WTC11 (cell line): ENCODE measurements around the gene TSHZ3. TPM values are rescaled to one million over a fixed set of nuclear protein-coding genes. Genes with fewer than 3 reads are reported as not detected.

ENCODE experiments used
- ATAC-seq: fragments of 200-7000 bp; cut with Tn5 transposase; 2 replicates; pipeline ENCODE4 v1.10.0; 2021; ENCODE audit warnings: mild to moderate bottlenecking, moderate library complexity
- CTCF ChIA-PET: fragments of 300-600 bp; sonication (Branson Sonifier 250); formaldehyde crosslinking; loops from one replicate; lab custom pipeline; 2021; ENCODE audit warnings: antibody characterized with exemption; lab: Charles Lee
- POLR2A ChIA-PET: fragments of 350-600 bp; sonication (Branson Sonifier 250); formaldehyde crosslinking; loops from one replicate; lab custom pipeline; 2021; ENCODE audit warnings: antibody characterized with exemption; lab: Charles Lee
- DNase-seq: peaks from one replicate; pipeline ENCODE4 v3.0.0; 2021; ENCODE audit warnings: low spot score
- H3K27ac Mint-ChIP-seq: 2 replicates; pipeline ENCODE4 v1.8.0; 2021; ENCODE audit warnings: mixed read lengths
- H3K27me3 Mint-ChIP-seq: 2 replicates; pipeline ENCODE4 v1.8.0; 2021; ENCODE audit warnings: low read depth, mild to moderate bottlenecking, moderate library complexity, mixed read lengths
- H3K36me3 Mint-ChIP-seq: 2 replicates; pipeline ENCODE4 v1.8.0; 2021; ENCODE audit warnings: mixed read lengths
- H3K4me1 Mint-ChIP-seq: 2 replicates; pipeline ENCODE4 v1.8.0; 2022; ENCODE audit warnings: mixed read lengths
- H3K4me3 Mint-ChIP-seq: 2 replicates; pipeline ENCODE4 v1.8.0; 2021; ENCODE audit warnings: mild to moderate bottlenecking, moderate library complexity, mixed read lengths
- H3K9me3 Mint-ChIP-seq: 2 replicates; pipeline ENCODE4 v1.8.0; 2021; ENCODE audit warnings: mixed read lengths
- MLX ChIP-seq: sonication (generic); formaldehyde crosslinking; IDR thresholded peaks from 2 replicates; pipeline ENCODE4 v1.8.1; 2023; ENCODE audit warnings: mild to moderate bottlenecking, missing genetic modification reagents, moderate library complexity
- NFATC4 ChIP-seq: fragments of 250-450 bp; sonication (Bioruptor Pico); IDR thresholded peaks from 2 replicates; pipeline ENCODE4 v1.9.0; 2021; ENCODE audit warnings: mild to moderate bottlenecking
- NR2C2 ChIP-seq: sonication (generic); formaldehyde crosslinking; IDR thresholded peaks from 2 replicates; pipeline ENCODE4 v1.8.0; 2022; ENCODE audit warnings: mild to moderate bottlenecking, missing genetic modification reagents
- PRDM15 ChIP-seq: sonication (generic); formaldehyde crosslinking; IDR thresholded peaks from 2 replicates; pipeline ENCODE4 v1.8.0; 2022; ENCODE audit warnings: missing genetic modification reagents
- PRRX2 ChIP-seq: fragments of 250-450 bp; sonication (Bioruptor Pico); IDR thresholded peaks from 2 replicates; pipeline ENCODE4 v1.8.0; 2021; ENCODE audit warnings: mild to moderate bottlenecking
- SP1 ChIP-seq: sonication (generic); formaldehyde crosslinking; conservative IDR thresholded peaks from 2 replicates; pipeline ENCODE4 v1.8.1; 2022; ENCODE audit warnings: missing genetic modification reagents
- ZNF232 ChIP-seq: sonication (generic); formaldehyde crosslinking; IDR thresholded peaks from 2 replicates; pipeline ENCODE4 v1.8.0; 2022; ENCODE audit warnings: mild to moderate bottlenecking, missing genetic modification reagents
- ZNF281 ChIP-seq: sonication (generic); formaldehyde crosslinking; IDR thresholded peaks from 2 replicates; pipeline ENCODE4 v1.8.0; 2023; ENCODE audit warnings: mild to moderate bottlenecking, missing genetic modification reagents
- total RNA-seq: library from RNA; stranded (reverse); gene quantifications from 3 replicates; pipeline ENCODE4 v1.2.3, GENCODE V29; 2021

TSHZ3 gene
- total RNA-seq, 1 experiment from 2014 or later, result 21.4 TPM

GRCh38 chr19:31353833-31354232 is 4.6 kb upstream of the TSHZ3 start:
- POLR2A ChIA-PET, result interaction anchor here (0.7 kb wide), 1 partner anchor 39 kb away, joined by 3 read pairs; no protein-coding TSS in a partner anchor
- peak overlapping the region; percentile 97 for H3K4me3 Mint-ChIP-seq
- TF ChIP-seq SP1 (CRISPR knock-in tag), result no peak
- TF ChIP-seq, all 79 proteins: peak for 0
- peaks cover 65% of the 10 kb centered on the region for H3K4me1 Mint-ChIP-seq
- DNase-seq (peak; percentile 43), ATAC-seq (no peak)
- H3K27ac Mint-ChIP-seq, result peak overlapping the region; percentile 81
- CTCF ChIA-PET, result interaction anchor here (0.6 to 5.0 kb wide), 8 partner anchors 15 to 870 kb away, joined by 3 to 34 read pairs (median 4); no protein-coding TSS in a partner anchor
- H3K36me3 Mint-ChIP-seq, result peaks cover 2% of the 10 kb centered on the region; the same call in 1 of the 2 replicates
- H3K9me3 Mint-ChIP-seq, result no peaks in the 10 kb centered on the region
- H3K27me3 Mint-ChIP-seq, result peaks cover 57% of the 10 kb centered on the region

- Mint-ChIP-seq H3K4me1 (peaks cover 62% of the 10 kb centered on the region), H3K27ac (peak overlapping the region; percentile 85), H3K4me3 (peak overlapping the region; percentile 97), H3K27me3 (peaks cover 61% of the 10 kb centered on the region)
- peak; percentile 44 for DNase-seq
- POLR2A ChIA-PET, result interaction anchor here (0.5 kb wide), 1 partner anchor 269 kb away, joined by 4 read pairs; no protein-coding TSS in a partner anchor
- TF ChIP-seq ZNF281 (no peak), PRDM15 (CRISPR knock-in tag) (peak; percentile 3; the same call in 1 of the 2 replicates)
- TF ChIP-seq, all 79 proteins: peak for 1
- no peak; the same call in 1 of the 2 replicates for ATAC-seq
- CTCF ChIA-PET, result interaction anchor here (0.5 to 5.0 kb wide), 7 partner anchors 14 to 871 kb away, joined by 3 to 34 read pairs (median 4); no protein-coding TSS in a partner anchor
- H3K9me3 Mint-ChIP-seq, result no peaks in the 10 kb centered on the region
- peaks cover 2% of the 10 kb centered on the region; the same call in 1 of the 2 replicates for H3K36me3 Mint-ChIP-seq
These were observed 3.8 kb upstream of the TSHZ3 start for GRCh38 chr19:31352782-31353651.

GRCh38 chr19:31352296-31352781 is 3.1 kb upstream of the TSHZ3 start:
- ChIA-PET CTCF (interaction anchor here (0.5 to 5.0 kb wide), 5 partner anchors 14 to 298 kb away, joined by 3 to 34 read pairs (median 5); no protein-coding TSS in a partner anchor), POLR2A (interaction anchor here (0.5 kb wide), 1 partner anchor 270 kb away, joined by 4 read pairs; no protein-coding TSS in a partner anchor)
- Mint-ChIP-seq H3K4me3 (peak overlapping the region; percentile 97), H3K27ac (peak overlapping the region; percentile 85), H3K36me3 (peaks cover 2% of the 10 kb centered on the region; the same call in 1 of the 2 replicates), H3K27me3 (peaks cover 68% of the 10 kb centered on the region), H3K4me1 (peaks cover 62% of the 10 kb centered on the region), H3K9me3 (no peaks in the 10 kb centered on the region)
- TF ChIP-seq NFATC4 (CRISPR knock-in tag), result no peak
- no peak for TF ChIP-seq ZNF232 (CRISPR knock-in tag)
- TF ChIP-seq MLX (CRISPR knock-in tag), result no peak
- TF ChIP-seq PRRX2 (CRISPR knock-in tag), result no peak
- no peak for TF ChIP-seq NR2C2 (CRISPR knock-in tag)
- TF ChIP-seq PRDM15 (CRISPR knock-in tag), result peak; percentile 80
- ATAC-seq (no peak), DNase-seq (no peak)
